ENCODE data around the gene CELF3. TPM values are rescaled to one million over a fixed set of nuclear protein-coding genes. Genes with fewer than 3 reads are reported as not detected.
A peak's percentile ranks its signal among the peaks of the same experiment; 100 is the strongest.

Gene CELF3
- total and polyA plus RNA-seq, 9 of the 15 experiments (the other 6 are each of a cell fraction or from before 2014, with no cell fraction given), result not detected

- BruUV-seq (replicated peaks), result no TSS peak
- ATAC-seq, result no peak
- Histone ChIP-seq H3K4me1 (replicated peaks in 1 of 2; ENCODE audit: control insufficient read depth in 2 of 2, insufficient read depth in 2 of 2, low read length in 2 of 2) (peaks cover 4 to 9% of the 10 kb centered on the region in 2 experiments; a peak in 4 of 5 replicates), H3K27ac (ENCODE audit: extremely low read depth, low read depth, low read length) (no peak overlapping the region), H3K9ac (ENCODE audit: insufficient read depth in 1 of 2, low read depth in 2 of 2, low read length in 2 of 2) (no peak overlapping the region), H3K9me3 (replicated peaks; ENCODE audit: control insufficient read depth, insufficient read depth, low read depth, low read length) (peaks cover 11% of the 10 kb centered on the region), H3K4me3 (no peak overlapping the region), H3K9me1 (ENCODE audit: control insufficient read depth, insufficient read depth, low read length) (no peaks in the 10 kb centered on the region), H3K4me2 (ENCODE audit: insufficient read depth, low read length) (no peak overlapping the region), H3K79me2 (ENCODE audit: control insufficient read depth, insufficient read depth, low read length) (no peaks in the 10 kb centered on the region), H2AFZ (ENCODE audit: low read depth, low read length) (no peak overlapping the region), H3K36me3 (ENCODE audit: control insufficient read depth, insufficient read depth, low read length) (no peaks in the 10 kb centered on the region), H4K20me1 (replicated peaks; ENCODE audit: control insufficient read depth, insufficient read depth, low read length) (no peaks in the 10 kb centered on the region), H3K27me3 (ENCODE audit: control insufficient read depth in 2 of 2, insufficient read depth in 2 of 2, low read length in 2 of 2) (peaks cover 7 to 11% of the 10 kb centered on the region in 2 experiments)
- FAIRE-seq, result no peak
- in situ Hi-C loops (cut with MboI), result loop anchor here (5.0 to 10.0 kb wide), 2 partner anchors 200 to 293 kb away; no protein-coding TSS in a partner anchor
- ChIA-PET POLR2A (interaction anchor here (0.5 kb wide), 1 partner anchor 444 kb away, joined by 3 read pairs; no protein-coding TSS in a partner anchor), CTCF (ENCODE audit: low intra/inter-chr PET ratio) (no interaction called here)
- peak in 1 of 4 experiments; percentile 17 for DNase-seq (ENCODE audit: extremely low read depth in 1 of 4, low spot score in 3 of 4)
- intact Hi-C loops (cut with micrococcal nuclease), result loop anchor here (5.0 to 10.0 kb wide), 3 partner anchors 260 to 545 kb away; partner anchors contain the start of genes RFX5 and VPS72
- no peak for TF ChIP-seq HNRNPL (IDR thresholded peaks at IDR 0.05; ENCODE audit: low read depth, low read length)
- peak; percentile 89 for TF ChIP-seq CBX5 (IDR thresholded peaks at IDR 0.05; ENCODE audit: borderline replicate concordance, low read depth)
- TF ChIP-seq TCF7L2 (IDR thresholded peaks at IDR 0.05; ENCODE audit: low read depth, low read length), result no peak
- TF ChIP-seq ZNF239 (CRISPR knock-in tag; IDR thresholded peaks at IDR 0.05), result no peak
- TF ChIP-seq TRIM28 (IDR thresholded peaks at IDR 0.05), result peak; percentile 93
- TF ChIP-seq JUNB (CRISPR knock-in tag; conservative IDR thresholded peaks at IDR 0.05), result no peak
- no peak for TF ChIP-seq CBX8 (IDR thresholded peaks at IDR 0.05; ENCODE audit: borderline replicate concordance, extremely low read depth, low read depth, low read length, poor library complexity, severe bottlenecking)
- TF ChIP-seq GATA2 (CRISPR knock-in tag; IDR thresholded peaks at IDR 0.05), result no peak
- TF ChIP-seq, protein P1, sequence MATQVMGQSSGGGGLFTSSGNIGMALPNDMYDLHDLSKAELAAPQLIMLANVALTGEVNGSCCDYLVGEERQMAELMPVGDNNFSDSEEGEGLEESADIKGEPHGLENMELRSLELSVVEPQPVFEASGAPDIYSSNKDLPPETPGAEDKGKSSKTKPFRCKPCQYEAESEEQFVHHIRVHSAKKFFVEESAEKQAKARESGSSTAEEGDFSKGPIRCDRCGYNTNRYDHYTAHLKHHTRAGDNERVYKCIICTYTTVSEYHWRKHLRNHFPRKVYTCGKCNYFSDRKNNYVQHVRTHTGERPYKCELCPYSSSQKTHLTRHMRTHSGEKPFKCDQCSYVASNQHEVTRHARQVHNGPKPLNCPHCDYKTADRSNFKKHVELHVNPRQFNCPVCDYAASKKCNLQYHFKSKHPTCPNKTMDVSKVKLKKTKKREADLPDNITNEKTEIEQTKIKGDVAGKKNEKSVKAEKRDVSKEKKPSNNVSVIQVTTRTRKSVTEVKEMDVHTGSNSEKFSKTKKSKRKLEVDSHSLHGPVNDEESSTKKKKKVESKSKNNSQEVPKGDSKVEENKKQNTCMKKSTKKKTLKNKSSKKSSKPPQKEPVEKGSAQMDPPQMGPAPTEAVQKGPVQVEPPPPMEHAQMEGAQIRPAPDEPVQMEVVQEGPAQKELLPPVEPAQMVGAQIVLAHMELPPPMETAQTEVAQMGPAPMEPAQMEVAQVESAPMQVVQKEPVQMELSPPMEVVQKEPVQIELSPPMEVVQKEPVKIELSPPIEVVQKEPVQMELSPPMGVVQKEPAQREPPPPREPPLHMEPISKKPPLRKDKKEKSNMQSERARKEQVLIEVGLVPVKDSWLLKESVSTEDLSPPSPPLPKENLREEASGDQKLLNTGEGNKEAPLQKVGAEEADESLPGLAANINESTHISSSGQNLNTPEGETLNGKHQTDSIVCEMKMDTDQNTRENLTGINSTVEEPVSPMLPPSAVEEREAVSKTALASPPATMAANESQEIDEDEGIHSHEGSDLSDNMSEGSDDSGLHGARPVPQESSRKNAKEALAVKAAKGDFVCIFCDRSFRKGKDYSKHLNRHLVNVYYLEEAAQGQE (IDR thresholded peaks at IDR 0.05; ENCODE audit: borderline replicate concordance), result no peak
- TF ChIP-seq, protein P1 (CRISPR knock-in tag; IDR thresholded peaks at IDR 0.05; ENCODE audit: low read depth), result no peak
- TF ChIP-seq ESRRA (IDR thresholded peaks at IDR 0.05; ENCODE audit: borderline replicate concordance, low read depth), result no peak
- TF ChIP-seq RBM15 (IDR thresholded peaks at IDR 0.05; ENCODE audit: insufficient read depth, low read length), result no peak
- TF ChIP-seq HNRNPUL1 (IDR thresholded peaks at IDR 0.05; ENCODE audit: low read length), result no peak
- TF ChIP-seq MTA1 (IDR thresholded peaks at IDR 0.05; ENCODE audit: borderline replicate concordance), result no peak
- TF ChIP-seq, protein P2, sequence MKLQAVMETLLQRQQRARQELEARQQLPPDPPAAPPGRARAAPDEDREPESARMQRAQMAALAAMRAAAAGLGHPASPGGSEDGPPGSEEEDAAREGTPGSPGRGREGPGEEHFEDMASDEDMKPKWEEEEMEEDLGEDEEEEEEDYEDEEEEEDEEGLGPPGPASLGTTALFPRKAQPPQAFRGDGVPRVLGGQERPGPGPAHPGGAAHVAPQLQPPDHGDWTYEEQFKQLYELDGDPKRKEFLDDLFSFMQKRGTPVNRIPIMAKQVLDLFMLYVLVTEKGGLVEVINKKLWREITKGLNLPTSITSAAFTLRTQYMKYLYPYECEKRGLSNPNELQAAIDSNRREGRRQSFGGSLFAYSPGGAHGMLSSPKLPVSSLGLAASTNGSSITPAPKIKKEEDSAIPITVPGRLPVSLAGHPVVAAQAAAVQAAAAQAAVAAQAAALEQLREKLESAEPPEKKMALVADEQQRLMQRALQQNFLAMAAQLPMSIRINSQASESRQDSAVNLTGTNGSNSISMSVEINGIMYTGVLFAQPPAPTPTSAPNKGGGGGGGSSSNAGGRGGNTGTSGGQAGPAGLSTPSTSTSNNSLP (IDR thresholded peaks at IDR 0.05; ENCODE audit: borderline replicate concordance, low read depth, low read length), result no peak
These were observed 20.9 kb upstream of the CELF3 start for GRCh38 chr1:151737479-151737878.
